IPS-NIHi7 (cell line): ENCODE results near the gene ADRA2B.
"Not testable (repeated sequence)": the region's sequence is repeated elsewhere in the genome, so short reads cannot be mapped to it uniquely, and the experiment has no call there.

Experiments
- DNase-seq: peaks from one replicate; pipeline ENCODE4 v3.0.0; 2012; ENCODE audit warnings: mixed read lengths; ENCODE audit errors: extremely low spot score

ADRA2B gene

GRCh38 chr2:96150007-96150640 lies 33.8 kb upstream of the ADRA2B start:
- no peak for DNase-seq

GRCh38 chr2:96148410-96149217 lies 32.2 kb upstream of the ADRA2B start:
- DNase-seq: peak; percentile 87

GRCh38 chr2:96147593-96148201 lies 31.3 kb upstream of the ADRA2B start:
- DNase-seq: no peak

- DNase-seq: no peak
Observed at GRCh38 chr2:96146881-96147592, 30.7 kb upstream of the ADRA2B start.

GRCh38 chr2:96146153-96146880 lies 29.9 kb upstream of the ADRA2B start:
- no peak for DNase-seq

GRCh38 chr2:96145848-96146152 lies 29.4 kb upstream of the ADRA2B start:
- no peak for DNase-seq

GRCh38 chr2:96145036-96145847 lies 28.9 kb upstream of the ADRA2B start, which contains the start of gene DUSP2:
Gene DUSP2 (minus strand): TSS chr2:96145440. CDS start chr2:96145354, 86 bp downstream.
- DNase-seq: peak; percentile 68

- DNase-seq: no peak
Observed at GRCh38 chr2:96144481-96145035, 28.2 kb upstream of the ADRA2B start.

GRCh38 chr2:96143848-96144480 lies 27.6 kb upstream of the ADRA2B start:
- peak; percentile 74 for DNase-seq

GRCh38 chr2:96143231-96143847 lies 27.0 kb upstream of the ADRA2B start:
- no peak for DNase-seq

- DNase-seq: no peak
Observed at GRCh38 chr2:96142217-96143113, 26.1 kb upstream of the ADRA2B start.

GRCh38 chr2:96141624-96141967 lies 25.2 kb upstream of the ADRA2B start:
- not testable (repeated sequence) for DNase-seq

- DNase-seq: no peak
Observed at GRCh38 chr2:96140941-96141623, 24.7 kb upstream of the ADRA2B start.

GRCh38 chr2:96139181-96139758 lies 22.9 kb upstream of the ADRA2B start:
- no peak for DNase-seq

GRCh38 chr2:96138179-96139145 lies 22.1 kb upstream of the ADRA2B start, which contains the start of gene ASTL:
Gene ASTL (minus strand): TSS chr2:96138502. CDS start chr2:96138436, 66 bp downstream.
- peak; percentile 88 for DNase-seq
